Measurements from ENCODE around the gene GPR162.

The GPR162 gene

GRCh38 chr12:6837370-6838060 is 15.9 kb downstream of the GPR162 start:
- no peak for DNase-seq

- no peak for DNase-seq
These were observed 17.2 kb downstream of the GPR162 start for GRCh38 chr12:6838854-6839253.

DNA sequence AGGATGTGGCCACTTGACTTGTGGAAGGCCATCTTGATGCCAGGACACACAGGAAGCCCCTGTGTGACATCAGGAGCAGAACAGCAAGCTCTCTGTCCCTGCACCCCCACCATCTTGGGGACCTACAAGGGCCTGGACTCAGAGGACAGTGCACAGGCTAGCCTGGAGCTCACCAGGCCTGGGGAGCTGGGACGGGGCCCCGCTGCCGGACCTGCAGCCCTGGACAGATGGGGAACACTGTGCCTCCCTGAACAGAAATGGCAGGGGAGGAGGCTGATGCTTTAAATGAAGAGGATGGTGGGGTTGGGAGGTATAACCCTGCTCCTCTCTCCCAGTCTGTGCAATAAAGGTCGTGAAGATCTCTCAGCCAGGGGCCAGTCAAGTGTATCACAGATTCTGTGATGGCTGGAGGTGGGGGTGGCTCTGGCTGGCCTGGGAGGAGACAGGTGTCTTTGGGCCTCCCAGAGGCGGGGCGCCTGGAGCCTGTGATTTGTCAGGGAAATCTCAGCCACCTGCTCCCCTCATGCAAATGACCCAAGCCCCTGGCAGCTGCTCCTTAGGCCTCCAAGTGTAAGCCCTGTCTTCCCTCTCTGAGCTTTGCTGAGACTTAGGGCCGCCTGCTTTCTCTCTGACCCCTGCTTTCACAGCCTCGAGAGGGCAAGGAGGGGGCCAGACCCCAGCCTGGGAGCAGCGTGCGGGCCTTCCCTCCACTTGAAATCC is 18.0 kb downstream of the GPR162 start:
- peak in 1 of 2 experiments; percentile 46 for DNase-seq

GRCh38 chr12:6840330-6840729 is 18.7 kb downstream of the GPR162 start:
- no peak for DNase-seq

- DNase-seq, result no peak
These were observed 19.3 kb downstream of the GPR162 start, which contains the start of gene GNB3 for GRCh38 chr12:6840761-6841515. Gene GNB3 (plus strand): TSS chr12:6840925. CDS start chr12:6841288, 363 bp downstream.

- no peak for DNase-seq
These were observed 20.5 kb downstream of the GPR162 start for GRCh38 chr12:6842075-6842474.

- no peak for DNase-seq
These were observed 21.7 kb downstream of the GPR162 start for GRCh38 chr12:6843118-6843902.

DNA sequence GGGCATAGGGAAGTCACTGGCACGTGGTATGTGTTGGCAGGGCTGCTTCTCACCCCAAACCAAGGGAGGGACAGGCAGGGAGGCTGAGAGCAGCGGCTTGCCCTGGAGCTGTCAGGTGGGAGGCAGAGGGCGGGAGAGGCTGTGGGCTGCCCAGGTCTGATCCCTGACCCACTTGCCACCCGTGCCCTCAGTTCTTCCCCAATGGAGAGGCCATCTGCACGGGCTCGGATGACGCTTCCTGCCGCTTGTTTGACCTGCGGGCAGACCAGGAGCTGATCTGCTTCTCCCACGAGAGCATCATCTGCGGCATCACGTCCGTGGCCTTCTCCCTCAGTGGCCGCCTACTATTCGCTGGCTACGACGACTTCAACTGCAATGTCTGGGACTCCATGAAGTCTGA is 23.8 kb downstream of the GPR162 start:
- no peak for DNase-seq

DNA sequence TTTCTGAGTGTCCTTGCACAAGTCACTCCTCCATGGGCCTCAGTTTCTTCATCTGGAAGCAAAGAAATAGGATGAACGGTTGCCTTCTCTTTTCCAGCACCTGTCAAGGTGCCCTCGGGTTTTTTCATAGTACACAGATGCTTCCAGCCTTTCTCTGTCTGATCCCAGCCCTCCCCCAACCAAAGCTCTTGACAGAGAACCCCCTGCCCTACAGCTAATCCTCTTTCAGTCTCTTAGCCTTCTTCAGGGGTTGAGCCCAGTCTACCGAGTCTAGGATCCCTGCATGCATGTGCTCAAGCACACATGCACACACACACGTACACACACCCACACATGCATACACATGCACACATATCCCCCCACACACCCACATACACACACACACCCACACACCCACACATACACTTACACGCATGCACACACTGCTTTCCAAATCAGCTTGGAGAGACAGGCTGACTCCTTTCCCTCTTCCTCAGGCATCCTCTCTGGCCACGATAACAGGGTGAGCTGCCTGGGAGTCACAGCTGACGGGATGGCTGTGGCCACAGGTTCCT is 24.8 kb downstream of the GPR162 start:
- no peak for DNase-seq

DNA sequence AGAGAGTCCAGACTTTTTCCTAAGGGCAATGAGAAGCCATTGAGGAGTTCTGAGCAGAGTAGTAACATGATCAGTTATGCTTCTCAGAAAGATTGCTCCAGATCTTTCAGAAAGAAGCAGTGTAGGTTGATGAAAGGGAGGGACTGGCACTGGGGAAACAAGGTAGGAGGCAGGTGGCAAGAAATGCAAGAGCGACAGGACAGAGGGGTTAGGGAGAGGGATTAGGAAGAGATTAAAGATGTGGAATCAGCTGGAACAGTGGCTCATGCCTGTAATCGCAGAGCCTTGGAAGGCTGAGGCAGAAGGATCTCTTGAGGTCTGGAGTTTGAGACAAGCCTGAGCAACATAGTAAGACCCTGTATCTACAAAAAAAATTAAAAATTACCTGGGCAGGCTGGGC is 26.1 kb downstream of the GPR162 start:
- no peak for DNase-seq

DNA sequence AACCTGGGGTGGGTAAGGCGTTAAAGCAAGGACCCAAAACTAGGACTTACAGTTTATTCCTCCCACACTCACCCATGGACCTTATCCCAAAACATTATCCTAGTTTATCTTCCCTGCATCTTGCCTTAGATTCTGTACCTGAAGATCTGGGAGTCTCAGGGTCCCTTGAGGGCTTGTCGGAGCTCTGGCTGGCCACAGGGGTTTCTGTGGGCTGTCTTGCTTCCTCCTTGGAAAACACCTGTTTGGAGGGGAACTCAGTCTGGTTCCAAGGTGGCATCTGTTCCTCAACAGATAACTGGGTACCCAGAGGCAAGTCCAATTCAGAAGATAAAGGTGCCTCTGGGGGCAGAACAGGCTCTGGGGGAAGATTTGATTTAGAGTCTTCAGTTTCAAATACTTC is 27.8 kb downstream of the GPR162 start:
- DNase-seq, result no peak

GRCh38 chr12:6849976-6850560 is 28.4 kb downstream of the GPR162 start:
- DNase-seq, result no peak

- DNase-seq, result no peak
These were observed 29.2 kb downstream of the GPR162 start for GRCh38 chr12:6850796-6851152.

DNA sequence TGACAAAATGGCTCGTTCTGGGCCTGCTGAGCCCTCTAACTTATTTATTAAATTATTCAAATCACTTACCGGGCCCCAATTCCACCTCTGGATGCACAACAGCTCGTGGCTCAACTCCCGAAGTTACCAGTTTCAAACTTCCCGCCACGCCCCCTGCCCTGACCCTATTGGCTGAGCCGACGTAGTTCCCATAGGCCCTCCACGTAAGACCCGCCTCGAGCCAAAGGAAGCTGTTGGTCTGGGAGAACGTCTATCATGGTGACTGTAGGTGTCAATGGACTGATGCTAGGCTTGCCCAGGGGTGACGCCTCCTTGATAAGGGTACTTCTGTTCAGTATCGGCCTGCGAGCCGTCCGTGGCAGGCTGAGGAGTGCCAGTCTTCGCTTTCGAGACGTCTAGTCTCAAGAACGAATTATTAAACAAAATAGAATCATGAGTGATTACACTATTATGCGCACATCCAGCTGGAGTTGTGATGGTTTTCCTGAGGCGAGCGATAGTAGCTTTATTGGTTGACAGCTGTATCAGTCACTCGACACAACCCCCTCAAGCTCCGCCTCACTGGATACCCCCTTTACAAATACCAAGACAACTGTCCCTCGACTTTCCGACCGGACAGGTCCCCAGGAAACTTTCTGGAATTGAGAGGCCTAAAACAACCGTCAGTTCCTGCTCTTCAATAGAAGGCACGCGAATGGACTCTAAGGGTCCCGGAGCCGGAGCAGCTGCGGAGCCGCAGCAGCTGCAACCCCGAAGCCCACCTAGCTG is 29.7 kb downstream of the GPR162 start, which contains the start of gene CDCA3:
TSS of gene CDCA3 (minus strand) at position 134 of the 768 bp plus-strand sequence. CDS start 334 bp downstream, outside the sequence.
- peak; percentile 95 to 98 for DNase-seq

DNA sequence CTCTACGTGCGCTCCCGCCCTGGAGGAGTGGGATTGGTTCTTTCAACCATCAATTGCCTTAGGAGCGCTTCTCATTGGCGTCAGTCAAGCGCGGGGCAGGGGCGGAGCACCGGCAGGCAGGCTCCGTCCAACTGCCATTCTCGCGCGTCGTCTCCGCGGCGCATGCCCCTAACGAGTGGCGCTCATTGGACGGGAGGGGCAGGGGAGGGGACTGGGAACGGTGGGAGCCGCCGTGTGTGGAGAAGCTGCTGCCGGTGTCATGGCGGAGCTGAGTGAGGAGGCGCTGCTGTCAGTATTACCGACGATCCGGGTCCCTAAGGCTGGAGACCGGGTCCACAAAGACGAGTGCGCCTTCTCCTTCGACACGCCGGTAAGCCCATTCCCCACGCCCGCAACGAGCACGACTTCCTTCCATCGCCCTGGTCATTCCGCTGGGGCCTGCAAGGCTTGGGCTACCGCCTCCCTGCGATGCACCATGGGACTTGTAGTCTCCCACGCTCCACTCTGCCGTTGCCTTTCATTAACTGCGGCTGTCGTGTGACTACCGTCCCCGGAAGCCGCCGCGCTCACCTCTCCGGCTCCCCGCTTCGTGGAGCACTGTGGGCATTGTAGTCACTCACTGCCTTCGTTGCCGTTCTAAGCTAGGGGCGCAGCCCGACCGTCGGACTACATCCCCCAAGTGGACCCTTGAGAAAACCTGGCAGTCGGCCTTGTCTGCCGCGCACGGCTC is 30.5 kb downstream of the GPR162 start, which contains the start of gene USP5:
TSS of gene USP5 (plus strand) at position 230 of the 730 bp plus-strand sequence. CDS start at position 260, 30 bp downstream.
- DNase-seq, result peak; percentile 99 to 100

- DNase-seq, result peak; percentile 12 to 37
These were observed 31.2 kb downstream of the GPR162 start for GRCh38 chr12:6852651-6853354.

DNA sequence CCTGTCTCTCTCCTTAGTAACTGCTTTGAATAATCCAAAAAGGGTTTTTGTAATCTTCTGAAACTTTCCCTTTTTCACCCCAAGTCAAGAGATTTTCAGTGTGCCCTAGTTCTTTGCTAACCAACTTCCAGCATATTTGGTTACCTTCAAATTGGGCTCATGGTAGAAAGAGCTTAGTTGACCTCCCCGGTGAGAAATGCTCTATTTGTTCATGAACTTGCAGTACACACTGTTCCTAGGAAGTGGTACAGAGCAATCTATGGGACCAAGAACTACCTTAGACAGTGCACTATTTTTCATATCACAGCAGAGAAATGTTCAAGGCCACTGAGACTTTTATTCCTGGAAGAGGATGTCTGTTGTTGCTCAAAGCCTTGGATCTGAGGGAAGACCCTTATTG is 32.0 kb downstream of the GPR162 start:
- DNase-seq, result no peak

- no peak for DNase-seq
These were observed 32.4 kb downstream of the GPR162 start for GRCh38 chr12:6854036-6854435.

DNA sequence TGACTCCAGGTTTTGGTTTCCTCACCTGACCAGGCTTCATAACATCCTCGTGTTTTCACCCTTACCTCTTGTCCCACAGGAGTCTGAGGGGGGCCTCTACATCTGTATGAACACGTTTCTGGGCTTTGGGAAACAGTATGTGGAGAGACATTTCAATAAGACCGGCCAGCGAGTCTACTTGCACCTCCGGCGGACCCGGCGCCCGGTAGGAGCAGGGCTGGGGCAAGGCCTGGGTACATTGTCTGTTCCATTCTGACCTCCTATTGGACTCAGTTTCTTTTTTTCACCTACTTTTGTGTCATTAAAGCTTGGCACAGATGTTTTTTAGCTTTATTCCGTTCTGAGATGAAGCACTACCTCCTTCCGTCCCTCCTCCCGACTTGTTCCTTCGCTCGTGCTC is 33.7 kb downstream of the GPR162 start:
- no peak for DNase-seq

DNA sequence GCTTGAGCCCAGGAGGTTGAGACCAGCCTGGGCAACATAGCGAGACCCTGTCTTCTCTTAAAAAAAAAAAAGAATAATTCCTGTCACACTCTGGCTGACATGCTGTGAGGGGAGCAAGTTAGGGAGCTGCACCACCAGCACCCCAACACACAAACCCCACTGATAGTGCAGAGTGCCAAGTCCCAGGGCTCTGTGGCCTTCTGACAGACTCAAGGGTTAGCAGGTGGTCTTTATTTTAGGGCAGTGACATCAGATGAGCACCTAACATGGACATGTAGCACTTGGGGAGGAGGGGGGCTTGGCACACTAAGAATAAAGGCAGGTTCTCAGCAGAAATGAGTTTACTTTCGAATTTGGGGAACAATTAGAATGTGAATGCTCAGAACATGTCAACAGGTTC is 37.2 kb downstream of the GPR162 start:
- DNase-seq, result no peak
